ENCODE measurements around the gene LRBA.
A peak's percentile ranks its signal among the peaks of the same experiment; 100 is the strongest.
"Not testable (repeated sequence)": the region's sequence is repeated elsewhere in the genome, so short reads cannot be mapped to it uniquely, and the experiment has no call there.

LRBA gene

DNA sequence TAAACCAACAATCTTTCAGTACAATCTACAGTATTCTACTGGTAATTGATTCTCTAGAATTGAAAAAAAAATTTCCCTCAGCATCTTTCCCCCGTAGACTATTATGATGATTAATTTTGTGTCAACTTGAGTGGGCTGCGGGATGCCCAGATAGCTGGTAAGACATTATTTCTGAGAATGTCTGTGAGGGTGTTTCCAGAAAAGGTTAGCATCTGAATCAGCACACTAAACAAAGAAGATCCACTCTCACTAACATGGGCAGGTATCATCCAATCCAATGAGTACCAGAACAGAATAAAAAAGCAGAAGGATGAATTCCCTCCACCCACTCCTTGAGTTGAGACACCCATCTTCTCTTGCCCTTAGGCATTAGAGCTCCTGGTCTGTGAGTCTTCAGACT is 619.2 kb downstream of the LRBA start:
- H3K4me1 Mint-ChIP-seq, result peaks cover 28% of the 10 kb centered on the region
- peak overlapping the region; percentile 81 for H3K27ac Mint-ChIP-seq
- peaks cover 32% of the 10 kb centered on the region for H3K36me3 Mint-ChIP-seq
- peaks cover 10% of the 10 kb centered on the region for H3K9me3 Mint-ChIP-seq
- DNase-seq (ENCODE audit: low spot score in 2 of 2), result peak; percentile 9 to 61
- ATAC-seq, result peak; percentile 98
- peak overlapping the region; percentile 6 for H3K4me3 Mint-ChIP-seq

DNA sequence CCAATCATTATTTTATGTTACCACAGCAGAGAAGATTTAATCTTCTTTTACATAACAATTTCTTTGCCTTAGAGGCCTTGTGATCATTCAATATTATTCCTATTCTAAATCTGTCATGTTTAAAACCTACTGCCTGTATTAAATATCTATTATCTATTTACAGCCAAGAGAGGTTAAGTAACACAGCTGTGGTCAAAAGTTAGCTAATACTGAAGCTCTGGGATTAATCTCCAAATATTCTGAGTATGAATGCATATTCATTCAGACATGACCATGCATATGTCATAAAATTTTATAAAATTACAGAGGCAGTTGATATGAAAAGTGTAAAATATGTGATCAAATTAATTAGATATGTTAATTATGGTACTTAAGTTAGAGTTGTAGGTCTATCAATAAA is 621.0 kb downstream of the LRBA start:
- peaks cover 21% of the 10 kb centered on the region for H3K36me3 Mint-ChIP-seq

DNA sequence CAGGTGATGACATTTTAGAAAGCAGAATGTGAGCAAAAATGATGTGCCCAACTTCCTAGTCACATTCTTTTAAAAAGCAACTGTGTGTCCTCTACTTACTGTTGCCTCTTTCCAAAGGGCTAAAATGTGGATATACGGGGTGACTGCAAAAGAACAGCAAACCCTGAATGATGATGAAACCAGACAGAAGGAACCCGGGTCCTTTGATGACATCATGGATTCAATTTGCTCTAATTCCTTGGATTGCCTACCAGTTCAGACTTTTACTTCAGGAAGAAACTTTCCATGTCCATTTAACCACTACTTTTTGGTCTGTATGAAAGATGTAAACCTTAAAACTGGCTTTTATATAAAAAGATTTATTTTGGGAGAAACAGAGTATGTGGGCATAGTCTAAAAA is 624.0 kb downstream of the LRBA start:
- Mint-ChIP-seq H3K4me1 (peaks cover 12% of the 10 kb centered on the region), H3K4me3 (no peak overlapping the region), H3K27ac (no peak overlapping the region), H3K36me3 (peaks cover 6% of the 10 kb centered on the region), H3K9me3 (peaks cover 12% of the 10 kb centered on the region)
- ATAC-seq (no peak), DNase-seq (ENCODE audit: low spot score in 2 of 2) (no peak)

More for the DNA sequence above, 621.0 kb downstream of the LRBA start:
- DNase-seq (ENCODE audit: low spot score in 2 of 2) (no peak), ATAC-seq (no peak)
- peaks cover 18% of the 10 kb centered on the region for H3K4me1 Mint-ChIP-seq
- H3K4me3 Mint-ChIP-seq, result no peak overlapping the region
- no peak overlapping the region for H3K27ac Mint-ChIP-seq
- H3K9me3 Mint-ChIP-seq, result peaks cover 6% of the 10 kb centered on the region

DNA sequence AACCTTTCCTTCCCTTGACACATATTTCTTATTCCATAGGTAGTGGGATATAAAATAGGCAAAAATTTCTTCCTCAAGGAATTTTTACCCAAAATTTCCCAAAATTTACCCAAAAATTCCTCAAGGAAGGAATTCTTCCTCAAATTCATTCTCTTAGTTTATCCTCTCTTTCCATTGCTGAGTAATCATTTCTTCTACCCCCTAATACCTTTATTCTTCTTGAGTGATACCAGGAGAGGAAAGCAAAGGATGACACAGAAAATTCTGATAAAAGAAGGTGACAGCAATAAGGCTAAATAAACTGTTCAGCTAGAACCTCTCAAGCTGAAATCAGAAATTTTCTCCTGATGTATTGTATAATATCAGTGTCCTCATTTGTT is 624.6 kb downstream of the LRBA start:
- DNase-seq (ENCODE audit: low spot score in 2 of 2) (no peak), ATAC-seq (no peak)
- no peak overlapping the region for H3K27ac Mint-ChIP-seq

GRCh38 chr4:150389896-150390530 is 625.1 kb downstream of the LRBA start:
- H3K27ac Mint-ChIP-seq, result no peak overlapping the region
- peaks cover 10% of the 10 kb centered on the region for H3K9me3 Mint-ChIP-seq
- H3K4me1 Mint-ChIP-seq, result peaks cover 1% of the 10 kb centered on the region
- H3K36me3 Mint-ChIP-seq, result peaks cover 5% of the 10 kb centered on the region
- no peak overlapping the region for H3K4me3 Mint-ChIP-seq
- ATAC-seq (peak; percentile 48), DNase-seq (ENCODE audit: low spot score in 2 of 2) (no peak)

More for the DNA sequence above, 624.6 kb downstream of the LRBA start:
- Mint-ChIP-seq H3K9me3 (peaks cover 10% of the 10 kb centered on the region), H3K4me1 (peaks cover 6% of the 10 kb centered on the region), H3K4me3 (no peak overlapping the region), H3K36me3 (peaks cover 5% of the 10 kb centered on the region)

DNA sequence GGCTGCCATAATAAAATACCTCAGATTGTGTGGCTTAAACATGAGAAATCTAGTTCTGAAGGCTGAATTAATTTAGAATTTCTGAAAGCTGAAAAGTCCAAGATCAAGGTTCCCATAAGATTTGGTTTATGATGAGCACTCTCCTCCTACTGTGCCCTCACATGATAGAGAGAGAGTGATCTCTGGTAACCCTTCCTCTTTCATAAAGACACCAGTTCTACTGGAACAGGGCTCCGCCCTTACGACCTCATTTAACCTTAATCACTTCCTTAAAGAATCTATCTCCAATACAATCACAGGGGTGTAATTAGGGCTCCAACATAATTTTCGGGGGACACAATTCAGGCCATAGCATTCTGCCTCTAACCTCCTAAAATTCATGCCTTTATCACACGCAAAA is 627.1 kb downstream of the LRBA start:
- ATAC-seq, result no peak

DNA sequence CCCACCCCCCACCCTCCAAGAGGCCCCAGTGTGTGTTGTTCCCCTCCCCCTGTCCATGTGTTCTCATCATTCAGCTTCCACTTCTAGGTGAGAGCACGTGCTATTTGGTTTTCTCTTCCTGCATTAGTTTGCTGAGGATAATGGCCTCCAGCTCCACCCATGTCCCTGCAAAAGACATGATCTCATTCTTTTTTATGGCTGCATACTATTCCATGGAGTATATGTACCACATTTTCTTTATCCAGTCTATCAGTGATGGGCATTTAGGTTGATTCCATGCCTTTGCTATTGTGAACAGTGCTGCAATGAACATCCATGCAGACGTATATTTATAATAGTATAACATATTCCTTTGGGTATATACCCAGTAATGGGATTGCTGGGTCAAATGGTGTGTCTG is 628.7 kb downstream of the LRBA start:
- ATAC-seq; H3K36me3 Mint-ChIP-seq; DNase-seq (ENCODE audit: low spot score in 2 of 2); H3K4me3 Mint-ChIP-seq; H3K27ac Mint-ChIP-seq; H3K4me1 Mint-ChIP-seq; H3K9me3 Mint-ChIP-seq: not testable (repeated sequence)

More for the DNA sequence above, 627.1 kb downstream of the LRBA start:
- DNase-seq (ENCODE audit: low spot score in 2 of 2), result no peak
- Mint-ChIP-seq H3K9me3 (peaks cover 6% of the 10 kb centered on the region), H3K4me3 (no peak overlapping the region), H3K36me3 (peaks cover 9% of the 10 kb centered on the region), H3K4me1 (no peaks in the 10 kb centered on the region), H3K27ac (no peak overlapping the region)

DNA sequence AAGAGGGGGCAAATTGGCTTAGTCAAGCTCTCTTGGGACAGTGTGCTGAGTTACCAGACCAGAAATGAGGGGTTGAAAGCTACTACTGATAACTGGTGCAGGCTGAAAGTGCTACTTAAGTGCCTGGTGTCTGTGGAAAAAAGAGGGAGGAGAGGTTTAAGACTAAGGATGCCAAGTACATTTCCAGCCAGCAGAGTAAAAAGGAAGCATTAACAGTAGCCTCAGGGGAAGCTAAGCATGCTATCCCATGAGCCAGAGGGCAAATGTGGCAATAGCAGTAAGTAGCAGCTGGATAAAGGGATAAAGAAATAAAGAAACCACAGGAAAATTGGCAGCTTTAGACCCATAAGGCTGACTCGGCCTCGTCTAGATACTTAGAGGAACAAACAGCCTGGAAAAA is 629.5 kb downstream of the LRBA start:
- Mint-ChIP-seq H3K4me3 (no peak overlapping the region), H3K9me3 (peaks cover 6% of the 10 kb centered on the region), H3K36me3 (peaks cover 9% of the 10 kb centered on the region), H3K27ac (no peak overlapping the region), H3K4me1 (no peaks in the 10 kb centered on the region)
- no peak for DNase-seq (ENCODE audit: low spot score in 2 of 2)
- ATAC-seq, result no peak

- Mint-ChIP-seq H3K4me1 (no peaks in the 10 kb centered on the region), H3K4me3 (no peak overlapping the region), H3K9me3 (peaks cover 6% of the 10 kb centered on the region), H3K27ac (peak overlapping the region; percentile 23), H3K36me3 (peaks cover 9% of the 10 kb centered on the region)
- ATAC-seq (no peak), DNase-seq (ENCODE audit: low spot score in 2 of 2) (no peak)
Measured at GRCh38 chr4:150384249-150384648, 630.8 kb downstream of the LRBA start.

DNA sequence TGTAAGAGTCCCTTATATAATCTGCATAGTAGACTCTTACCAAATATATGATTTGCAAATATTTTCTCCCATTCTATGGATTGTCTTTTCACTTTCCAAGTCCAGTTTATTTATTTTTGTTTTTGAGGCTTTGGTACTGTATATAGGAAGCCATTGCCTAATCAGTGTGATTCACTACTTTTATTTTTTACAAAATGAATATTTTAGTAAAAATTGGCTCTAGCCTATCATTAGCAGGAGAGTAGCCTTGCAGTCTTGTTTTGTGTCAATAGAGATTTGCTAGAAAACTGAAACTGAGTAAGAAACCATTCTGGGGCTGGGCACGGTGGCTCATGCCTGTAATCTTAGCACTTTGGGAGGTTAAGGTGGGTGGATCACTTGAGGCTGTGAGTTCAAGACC is 633.1 kb downstream of the LRBA start:
- ATAC-seq, result no peak
- peaks cover 2% of the 10 kb centered on the region for H3K9me3 Mint-ChIP-seq
- no peak for DNase-seq (ENCODE audit: low spot score in 2 of 2)
- H3K4me1 Mint-ChIP-seq, result no peaks in the 10 kb centered on the region
- no peak overlapping the region for H3K27ac Mint-ChIP-seq
- H3K4me3 Mint-ChIP-seq, result no peak overlapping the region
- peaks cover 9% of the 10 kb centered on the region for H3K36me3 Mint-ChIP-seq

- H3K27ac Mint-ChIP-seq, result peak overlapping the region; percentile 13
- no peaks in the 10 kb centered on the region for H3K4me1 Mint-ChIP-seq
- H3K36me3 Mint-ChIP-seq, result peaks cover 9% of the 10 kb centered on the region
- ATAC-seq (no peak), DNase-seq (ENCODE audit: low spot score in 2 of 2) (no peak)
- H3K4me3 Mint-ChIP-seq, result no peak overlapping the region
- H3K9me3 Mint-ChIP-seq, result peaks cover 2% of the 10 kb centered on the region
Measured at GRCh38 chr4:150381609-150382008, 633.5 kb downstream of the LRBA start.

DNA sequence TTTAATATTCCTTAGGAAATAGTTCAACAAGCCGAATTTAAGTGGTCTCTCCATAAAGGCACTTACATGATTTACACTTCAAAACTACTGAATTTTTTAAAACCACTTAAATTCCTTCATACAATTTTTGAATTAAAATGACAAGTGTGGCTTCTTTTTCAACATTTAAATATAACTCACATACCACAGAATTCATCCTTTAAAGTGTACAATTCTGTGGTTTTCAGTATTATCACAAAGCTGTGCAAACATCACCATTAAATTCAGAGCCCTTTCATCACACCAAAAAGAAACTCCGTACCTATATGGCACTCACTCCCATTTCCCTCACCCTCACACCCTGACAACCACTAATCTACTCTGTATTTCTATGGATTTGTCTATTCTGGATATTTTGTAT is 634.0 kb downstream of the LRBA start:
- Mint-ChIP-seq H3K36me3 (peaks cover 9% of the 10 kb centered on the region), H3K9me3 (no peaks in the 10 kb centered on the region), H3K27ac (peak overlapping the region; percentile 13), H3K4me3 (no peak overlapping the region), H3K4me1 (no peaks in the 10 kb centered on the region)
- DNase-seq (ENCODE audit: low spot score in 2 of 2) (no peak), ATAC-seq (no peak)

- no peak for DNase-seq (ENCODE audit: low spot score in 2 of 2)
- ATAC-seq, result no peak
- Mint-ChIP-seq H3K4me3 (no peak overlapping the region), H3K36me3 (peaks cover 7% of the 10 kb centered on the region), H3K9me3 (no peaks in the 10 kb centered on the region), H3K4me1 (no peaks in the 10 kb centered on the region), H3K27ac (no peak overlapping the region)
Measured at GRCh38 chr4:150379454-150379853, 635.6 kb downstream of the LRBA start.

- Mint-ChIP-seq H3K9me3 (no peaks in the 10 kb centered on the region), H3K27ac (no peak overlapping the region), H3K36me3 (no peaks in the 10 kb centered on the region), H3K4me3 (no peak overlapping the region), H3K4me1 (no peaks in the 10 kb centered on the region)
- DNase-seq (ENCODE audit: low spot score in 2 of 2) (no peak), ATAC-seq (no peak)
Measured at GRCh38 chr4:150375025-150375424, 640.1 kb downstream of the LRBA start.

- Mint-ChIP-seq H3K9me3 (no peaks in the 10 kb centered on the region), H3K4me1 (peaks cover 6% of the 10 kb centered on the region), H3K27ac (no peak overlapping the region), H3K36me3 (no peaks in the 10 kb centered on the region), H3K4me3 (no peak overlapping the region)
- no peak for DNase-seq (ENCODE audit: low spot score in 2 of 2)
- no peak for ATAC-seq
Measured at GRCh38 chr4:150371869-150372268, 643.2 kb downstream of the LRBA start.

- no peaks in the 10 kb centered on the region for H3K36me3 Mint-ChIP-seq
- DNase-seq (ENCODE audit: low spot score in 2 of 2) (no peak), ATAC-seq (no peak)
- peaks cover 11% of the 10 kb centered on the region for H3K4me1 Mint-ChIP-seq
- H3K9me3 Mint-ChIP-seq, result no peaks in the 10 kb centered on the region
- H3K4me3 Mint-ChIP-seq, result no peak overlapping the region
- H3K27ac Mint-ChIP-seq, result peak overlapping the region; percentile 9
Measured at GRCh38 chr4:150369434-150370380, 645.4 kb downstream of the LRBA start.

All from stimulated activated effector memory CD8-positive, alpha-beta T cell treated with anti-CD3 and anti-CD28 coated beads, Interleukin-12 subunit alpha, Interleukin-12 subunit beta, amount 100 ng/mL, for 72 hours (primary cell).